PC-9 (cell line): ENCODE results near the gene MYO3B. TPM values are rescaled to one million over a fixed set of nuclear protein-coding genes. Genes with fewer than 3 reads are reported as not detected.

Experiments
- BruUV-seq: library from RNA; stranded (reverse); fragments of 400-500 nt; replicated peaks from 2 replicates; lab custom pipeline; 2021; lab: Mats Ljungman, UMichigan
- CTCF ChIA-PET: fragments of 300-600 bp; sonication (Branson Sonifier 250); formaldehyde crosslinking; loops from one replicate; lab custom pipeline; 2022; ENCODE audit warnings: antibody characterized with exemption; lab: Charles Lee
- POLR2A ChIA-PET: fragments of 300-600 bp; sonication (Branson Sonifier 250); formaldehyde crosslinking; loops from one replicate; lab custom pipeline; 2022; ENCODE audit warnings: antibody characterized with exemption; ENCODE audit not compliant: unreplicated experiment; lab: Charles Lee
- DNase-seq, 2 experiments: peaks; one replicate each; pipeline versions ENCODE4 v3.0.0 to v3.0.0-alpha.2; 2015 to 2022; ENCODE audit warnings: mixed read lengths in 1 of 2
- H2AFZ ChIP-seq: fragments of 200-600 bp; sonication (generic); 2 replicates; pipeline ENCODE4 v1.8.1; 2017; ENCODE audit warnings: antibody characterized with exemption
- H3F3A ChIP-seq: fragments of 200-600 bp; sonication (generic); 2 replicates; pipeline ENCODE4 v1.8.1; 2017; ENCODE audit warnings: antibody characterized with exemption, mild to moderate bottlenecking, low read depth; ENCODE audit not compliant: insufficient read depth
- H3K27ac ChIP-seq: fragments of 200-600 bp; sonication (generic); 2 replicates; pipeline ENCODE4 v1.6.1; 2016; ENCODE audit warnings: mixed run types
- H3K27me3 ChIP-seq: fragments of 200-600 bp; sonication (generic); 2 replicates; pipeline ENCODE4 v1.6.1; 2016; ENCODE audit warnings: low read depth, mixed run types; ENCODE audit not compliant: insufficient read depth
- H3K36me3 ChIP-seq: fragments of 200-600 bp; sonication (generic); 2 replicates; pipeline ENCODE4 v1.6.1; 2016; ENCODE audit warnings: low read depth, mixed run types
- H3K4me1 ChIP-seq: fragments of 200-600 bp; sonication (generic); replicated peaks from 2 replicates; pipeline ENCODE4 v1.6.1; 2016; ENCODE audit warnings: mixed run types; ENCODE audit not compliant: insufficient read depth
- H3K4me2 ChIP-seq: fragments of 200-600 bp; sonication (generic); 2 replicates; pipeline ENCODE4 v1.6.1; 2017; ENCODE audit warnings: mixed run types
- H3K4me3 ChIP-seq: fragments of 200-600 bp; sonication (generic); 2 replicates; pipeline ENCODE4 v1.6.1; 2016; ENCODE audit warnings: mixed run types
- H3K79me2 ChIP-seq: fragments of 200-600 bp; sonication (generic); 2 replicates; pipeline ENCODE4 v1.6.1; 2017; ENCODE audit warnings: low read depth, mixed run types
- H3K9me2 ChIP-seq: fragments of 200-600 bp; sonication (generic); 2 replicates; pipeline ENCODE4 v1.8.1; 2017; ENCODE audit warnings: mild to moderate bottlenecking; ENCODE audit not compliant: insufficient read depth
- H3K9me3 ChIP-seq: fragments of 200-600 bp; sonication (generic); 2 replicates; pipeline ENCODE4 v1.8.1; 2016; ENCODE audit warnings: low read depth; ENCODE audit not compliant: insufficient read depth
- H4K20me1 ChIP-seq: fragments of 200-600 bp; sonication (generic); 2 replicates; pipeline ENCODE4 v1.8.1; 2017; ENCODE audit not compliant: insufficient read depth
- EZH2 ChIP-seq: fragments of 200-600 bp; sonication (generic); IDR thresholded peaks from 2 replicates; pipeline ENCODE4 v1.8.0; 2017; ENCODE audit warnings: antibody characterized with exemption, low read depth
- intact Hi-C: fragments of 100-400 bp; cut with micrococcal nuclease; formaldehyde crosslinking; loops from one replicate; pipeline ENCODE4 v1.10.0; 2022; ENCODE audit not compliant: unreplicated experiment
- total RNA-seq: library from RNA; stranded (reverse); gene quantifications from 2 replicates; pipeline ENCODE4 v1.2.3, GENCODE V29; 2021
- TF ChIP-seq, protein P1 (sequence below): fragments of 200-600 bp; sonication (generic); conservative IDR thresholded peaks from 2 replicates; pipeline ENCODE4 v1.6.1; 2017; ENCODE audit warnings: mixed run types, antibody characterized with exemption, mild to moderate bottlenecking, moderate library complexity

MYO3B gene
- total RNA-seq, 1 experiment from 2014 or later = 5.3 TPM

DNA sequence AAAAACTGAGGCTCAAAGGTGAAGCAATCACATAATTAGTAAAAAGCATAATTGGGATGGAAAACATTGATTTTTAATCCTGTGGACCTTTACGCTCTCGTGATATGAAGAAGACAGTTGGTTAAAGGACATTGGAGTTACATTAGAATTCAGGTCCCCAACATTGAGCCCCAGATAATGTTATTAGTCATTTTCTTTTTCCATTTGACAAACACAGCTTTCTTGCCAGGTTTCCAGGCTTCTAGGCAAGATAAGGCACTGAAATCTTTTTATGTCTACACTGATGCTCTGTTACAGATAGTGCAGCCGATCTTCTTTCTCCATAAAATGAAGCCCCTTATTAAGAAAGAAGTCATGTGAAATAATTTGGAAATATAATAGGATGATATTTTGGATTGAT, 38.5 kb downstream of the MYO3B start:
- intact Hi-C loops = no loop called here
- no peak overlapping the region for H3K27ac ChIP-seq
- no peaks in the 10 kb centered on the region for H3K9me3 ChIP-seq
- H3K4me3 ChIP-seq = no peak overlapping the region
- H3K36me3 ChIP-seq = no peaks in the 10 kb centered on the region
- H2AFZ ChIP-seq = no peak overlapping the region
- no peak overlapping the region for H3K4me2 ChIP-seq
- no peaks in the 10 kb centered on the region for H3F3A ChIP-seq
- no peaks in the 10 kb centered on the region for H3K79me2 ChIP-seq
- DNase-seq = no peak
- TF ChIP-seq, protein P1, sequence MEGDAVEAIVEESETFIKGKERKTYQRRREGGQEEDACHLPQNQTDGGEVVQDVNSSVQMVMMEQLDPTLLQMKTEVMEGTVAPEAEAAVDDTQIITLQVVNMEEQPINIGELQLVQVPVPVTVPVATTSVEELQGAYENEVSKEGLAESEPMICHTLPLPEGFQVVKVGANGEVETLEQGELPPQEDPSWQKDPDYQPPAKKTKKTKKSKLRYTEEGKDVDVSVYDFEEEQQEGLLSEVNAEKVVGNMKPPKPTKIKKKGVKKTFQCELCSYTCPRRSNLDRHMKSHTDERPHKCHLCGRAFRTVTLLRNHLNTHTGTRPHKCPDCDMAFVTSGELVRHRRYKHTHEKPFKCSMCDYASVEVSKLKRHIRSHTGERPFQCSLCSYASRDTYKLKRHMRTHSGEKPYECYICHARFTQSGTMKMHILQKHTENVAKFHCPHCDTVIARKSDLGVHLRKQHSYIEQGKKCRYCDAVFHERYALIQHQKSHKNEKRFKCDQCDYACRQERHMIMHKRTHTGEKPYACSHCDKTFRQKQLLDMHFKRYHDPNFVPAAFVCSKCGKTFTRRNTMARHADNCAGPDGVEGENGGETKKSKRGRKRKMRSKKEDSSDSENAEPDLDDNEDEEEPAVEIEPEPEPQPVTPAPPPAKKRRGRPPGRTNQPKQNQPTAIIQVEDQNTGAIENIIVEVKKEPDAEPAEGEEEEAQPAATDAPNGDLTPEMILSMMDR = no peak
- no peak for TF ChIP-seq EZH2
- H4K20me1 ChIP-seq = no peaks in the 10 kb centered on the region
- no peaks in the 10 kb centered on the region for H3K9me2 ChIP-seq
- ChIA-PET POLR2A (no interaction called here), CTCF (no interaction called here)
- H3K4me1 ChIP-seq = no peaks in the 10 kb centered on the region
- no peaks in the 10 kb centered on the region for H3K27me3 ChIP-seq
- no TSS peak for BruUV-seq

DNA sequence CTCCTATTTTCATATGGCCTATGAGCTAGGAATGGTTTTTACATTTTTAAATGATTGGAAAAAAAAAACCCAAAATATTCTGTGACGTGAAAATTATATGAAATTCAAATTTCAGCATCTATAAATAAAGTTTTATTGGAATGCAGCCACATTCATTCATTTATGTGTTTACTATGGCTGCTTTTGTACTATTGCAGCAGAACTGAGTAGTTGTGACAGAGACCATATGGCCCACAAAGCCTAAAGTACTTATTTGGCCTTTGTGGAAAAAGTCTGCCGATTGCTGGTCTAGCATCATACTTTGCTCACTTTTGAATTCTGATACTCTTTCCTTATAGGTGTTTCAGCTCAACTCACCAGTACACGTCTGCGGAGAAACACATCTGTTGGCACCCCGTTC, 39.0 kb downstream of the MYO3B start:
- BruUV-seq = no TSS peak
- DNase-seq = no peak
- Histone ChIP-seq H3K79me2 (no peaks in the 10 kb centered on the region), H3K27ac (no peak overlapping the region), H3K36me3 (no peaks in the 10 kb centered on the region), H4K20me1 (no peaks in the 10 kb centered on the region), H3K9me2 (no peaks in the 10 kb centered on the region), H3K9me3 (no peaks in the 10 kb centered on the region), H3K4me3 (no peak overlapping the region), H3K4me2 (no peak overlapping the region), H3K27me3 (no peaks in the 10 kb centered on the region), H2AFZ (no peak overlapping the region), H3K4me1 (no peaks in the 10 kb centered on the region), H3F3A (no peaks in the 10 kb centered on the region)
- ChIA-PET POLR2A (no interaction called here), CTCF (no interaction called here)
- TF ChIP-seq EZH2 = no peak
- TF ChIP-seq, protein P1 = no peak
- intact Hi-C loops = no loop called here

DNA sequence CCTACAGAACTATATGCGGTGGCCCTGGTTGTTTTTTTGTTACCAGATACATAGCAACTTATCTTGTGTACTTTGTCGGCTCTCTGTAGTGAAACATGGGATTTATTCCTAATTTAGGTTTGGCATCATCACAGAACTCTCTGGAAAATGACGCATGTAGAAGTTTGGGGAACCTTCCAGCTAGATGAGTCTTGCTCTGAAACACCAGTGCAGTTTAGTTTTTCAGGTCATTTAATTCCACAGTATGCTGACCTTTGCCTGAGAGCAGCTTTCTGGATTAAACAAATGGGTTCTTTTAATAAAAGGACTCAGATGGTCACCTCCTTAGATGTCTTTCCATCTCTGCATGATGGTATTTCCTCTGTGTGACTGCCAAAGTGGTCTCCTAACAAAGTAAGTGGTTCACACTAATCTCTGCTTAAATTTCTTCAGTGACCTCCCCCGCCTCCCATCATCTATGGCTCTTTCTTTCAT, 39.9 kb downstream of the MYO3B start:
- BruUV-seq = no TSS peak
- Histone ChIP-seq H3K27ac (no peak overlapping the region), H3K9me3 (no peaks in the 10 kb centered on the region), H3K27me3 (no peaks in the 10 kb centered on the region), H3K4me1 (no peaks in the 10 kb centered on the region), H3K36me3 (no peaks in the 10 kb centered on the region), H3F3A (no peaks in the 10 kb centered on the region), H3K79me2 (no peaks in the 10 kb centered on the region), H3K4me2 (no peak overlapping the region), H3K9me2 (no peaks in the 10 kb centered on the region), H4K20me1 (no peaks in the 10 kb centered on the region), H3K4me3 (no peak overlapping the region), H2AFZ (no peak overlapping the region)
- no peak for DNase-seq
- no peak for TF ChIP-seq EZH2
- TF ChIP-seq, protein P1 = no peak
- intact Hi-C loops = no loop called here
- ChIA-PET POLR2A (no interaction called here), CTCF (no interaction called here)
